K562 (cell line): ENCODE results near the gene LRP10. TPM values are rescaled to one million over a fixed set of nuclear protein-coding genes. Genes with fewer than 3 reads are reported as not detected.
"Not testable (repeated sequence)": the region's sequence is repeated elsewhere in the genome, so short reads cannot be mapped to it uniquely, and the experiment has no call there.

ENCODE experiments used
- ATAC-seq: fragments of 200-7000 bp; cut with Tn5 transposase; 3 replicates; pipeline ENCODE4 v1.9.1; 2020; ENCODE audit warnings: moderate library complexity
- BruUV-seq: library from RNA; stranded (reverse); fragments of 400-500 nt; replicated peaks from 2 replicates; lab custom pipeline; 2021; lab: Mats Ljungman, UMichigan
- CTCF ChIA-PET: fragments of 300-600 bp; formaldehyde crosslinking; extraction: SDS; loops from one replicate; lab custom pipeline; 2021; ENCODE audit warnings: low intra/inter-chr PET ratio; lab: Yijun Ruan, JAX
- POLR2A ChIA-PET: fragments of 300-600, 350-650 bp; sonication (Branson Sonifier 250); formaldehyde crosslinking; extraction: SDS; loops from one replicate; lab custom pipeline; 2021; ENCODE audit warnings: antibody characterized with exemption, inconsistent platforms; lab: Yijun Ruan, JAX
- DNase-seq, 4 experiments: peaks; one replicate each; pipeline versions ENCODE4 v3.0.0 to v3.0.0-alpha.2; 2011 to 2018; ENCODE audit warnings: low spot score in 3 of 4, mixed read lengths in 3 of 4; ENCODE audit errors: extremely low read depth in 1 of 4
- FAIRE-seq: peaks from 2 replicates; lab custom pipeline; 2011; peaks lifted over from hg19 to GRCh38; lab: Jason Lieb, UNC
- H2AFZ ChIP-seq: 2 replicates; pipeline ENCODE4 v1.6.0; 2011; ENCODE audit warnings: low read depth, low read length, control low read depth, inconsistent platforms
- H3K27ac ChIP-seq: fragments of 200-600 bp; 3 replicates; pipeline ENCODE4 v1.8.0; 2011; ENCODE audit warnings: low read depth, mild to moderate bottlenecking, control low read depth, inconsistent platforms, low read length, moderate library complexity, mixed read lengths; ENCODE audit errors: extremely low read depth
- H3K27me3 ChIP-seq, 2 experiments: fragments of 300-600 bp in 1 of 2; 2 replicates in 1 of 2; 3 replicates in 1 of 2; pipeline versions ENCODE4 v1.6.0 to v1.8.0; 2011; ENCODE audit warnings: inconsistent platforms in 2 of 2, low read length in 2 of 2, mild to moderate bottlenecking in 1 of 2, mixed read lengths in 1 of 2, moderate library complexity in 1 of 2; ENCODE audit not compliant: control insufficient read depth in 2 of 2, insufficient read depth in 2 of 2
- H3K36me3 ChIP-seq: fragments of 300-600 bp; 3 replicates; pipeline ENCODE4 v1.8.0; 2011; ENCODE audit warnings: mild to moderate bottlenecking, low read length, inconsistent platforms; ENCODE audit not compliant: control insufficient read depth, insufficient read depth
- H3K4me1 ChIP-seq, 2 experiments: fragments of 200-600 bp in 1 of 2; replicated peaks in 1 of 2; 2 replicates in 1 of 2; 3 replicates in 1 of 2; pipeline versions ENCODE4 v1.5.1 to v1.8.0; 2011; ENCODE audit warnings: inconsistent platforms in 2 of 2, low read length in 2 of 2, mild to moderate bottlenecking in 1 of 2, mixed read lengths in 1 of 2, moderate library complexity in 1 of 2; ENCODE audit not compliant: control insufficient read depth in 2 of 2, insufficient read depth in 2 of 2
- H3K4me2 ChIP-seq: 2 replicates; pipeline ENCODE4 v1.6.1; 2011; ENCODE audit warnings: low read length, control low read depth, inconsistent platforms, mixed read lengths; ENCODE audit not compliant: insufficient read depth
- H3K4me3 ChIP-seq: fragments of 200-600 bp; sonication (generic), shearing (Covaris generic); 2 replicates; pipeline ENCODE4 v1.5.1; 2016; ENCODE audit warnings: control low read depth, inconsistent platforms
- H3K79me2 ChIP-seq: fragments of 200-600 bp; 3 replicates; pipeline ENCODE4 v1.8.0; 2011; ENCODE audit warnings: low read length, inconsistent platforms; ENCODE audit not compliant: control insufficient read depth, insufficient read depth
- H3K9ac ChIP-seq, 2 experiments: 2 replicates each; pipeline versions ENCODE4 v1.6.0 to v1.6.1; 2011; ENCODE audit warnings: low read depth in 2 of 2, low read length in 2 of 2, control low read depth in 1 of 2, inconsistent platforms in 1 of 2, mild to moderate bottlenecking in 1 of 2, mixed read lengths in 1 of 2; ENCODE audit not compliant: insufficient read depth in 1 of 2
- H3K9me1 ChIP-seq: one replicate; pipeline ENCODE4 v1.6.0; 2011; ENCODE audit warnings: inconsistent platforms, mild to moderate bottlenecking, low read length, moderate library complexity; ENCODE audit not compliant: control insufficient read depth, insufficient read depth
- H3K9me3 ChIP-seq: replicated peaks from 2 replicates; pipeline ENCODE4 v1.5.1; 2011; ENCODE audit warnings: low read depth, low read length, inconsistent platforms; ENCODE audit not compliant: control insufficient read depth, insufficient read depth
- H4K20me1 ChIP-seq: replicated peaks from 2 replicates; pipeline ENCODE4 v1.6.1; 2011; ENCODE audit warnings: low read length, inconsistent platforms, mixed read lengths; ENCODE audit not compliant: control insufficient read depth, insufficient read depth
- CEBPB ChIP-seq: fragments of 450-650 bp; IDR thresholded peaks from 2 replicates; pipeline ENCODE4 v1.6.1; 2016; ENCODE audit warnings: missing genetic modification characterization, missing compliant biosample characterization
- FIP1L1 ChIP-seq: fragments of 200-400 bp; formaldehyde crosslinking; IDR thresholded peaks from 2 replicates; pipeline ENCODE4 v1.6.1; 2018; ENCODE audit warnings: mild to moderate bottlenecking, low read depth, low read length; ENCODE audit not compliant: poor library complexity, severe bottlenecking
- NFRKB ChIP-seq: fragments of 450-650 bp; IDR thresholded peaks from 2 replicates; pipeline ENCODE4 v1.6.1; 2016; ENCODE audit warnings: low read depth
- POLR2AphosphoS5 ChIP-seq: IDR thresholded peaks from 2 replicates; pipeline ENCODE4 v1.6.1; 2011; ENCODE audit warnings: mild to moderate bottlenecking, low read depth, low read length, moderate library complexity; ENCODE audit not compliant: control insufficient read depth, insufficient read depth
- RBFOX2 ChIP-seq: fragments of 200-400 bp; formaldehyde crosslinking; IDR thresholded peaks from 2 replicates; pipeline ENCODE4 v1.6.1; 2017; ENCODE audit warnings: low read depth, mild to moderate bottlenecking, low read length, moderate library complexity
- RBM17 ChIP-seq: fragments of 200-400 bp; formaldehyde crosslinking; IDR thresholded peaks from 2 replicates; pipeline ENCODE4 v1.6.1; 2017; ENCODE audit warnings: low read depth, mild to moderate bottlenecking, low read length, borderline replicate concordance
- SUPT5H ChIP-seq: fragments of 450-650 bp; IDR thresholded peaks from 2 replicates; pipeline ENCODE4 v1.6.1; 2016
- ZNF121 ChIP-seq: sonication (generic); formaldehyde crosslinking; conservative IDR thresholded peaks from 2 replicates; pipeline ENCODE4 v1.8.0; 2022; ENCODE audit warnings: missing genetic modification reagents
- ZNF408 ChIP-seq: fragments of 250-450 bp; sonication (Bioruptor Pico); IDR thresholded peaks from 2 replicates; pipeline ENCODE4 v1.4.0; 2020; ENCODE audit warnings: low read depth, mild to moderate bottlenecking, moderate library complexity
- ZNF518B ChIP-seq: fragments of 250-450 bp; sonication (Bioruptor Pico); IDR thresholded peaks from 2 replicates; pipeline ENCODE4 v1.5.0; 2021; ENCODE audit warnings: mild to moderate bottlenecking, moderate library complexity
- WGBS: fragments of 100-300 bp; shearing (Covaris generic); methylation state at CpG from one replicate; pipeline ENCODE4 v1.1.6; 2016; ENCODE audit warnings: low coverage, mixed read lengths; ENCODE audit not compliant: insufficient coverage; ENCODE audit errors: missing lambda C conversion rate; 5-methylcytosine and 5-hydroxymethylcytosine counted together
- in situ Hi-C: fragments of 300-500 bp; cut with MboI; formaldehyde crosslinking; loops from 4 replicates; pipeline ENCODE4 v1.15.0; 2018; ENCODE audit warnings: inconsistent platforms, mixed read lengths
- intact Hi-C: fragments of 100-400 bp; cut with micrococcal nuclease; formaldehyde crosslinking; loops from 2 replicates; pipeline ENCODE4 v1.14.2; 2022
- polyA plus RNA-seq, 8 experiments: library from polyadenylated mRNA; depleted of rRNA in 4 of 8; stranded (reverse) in 5 of 8; unstranded in 3 of 8; fragments of >200 nt; fragmentation: Nextera tagmentation in 2 of 8; fragmentation: Illumina TruSeq in 1 of 8; extraction: Ambion mirVana in 2 of 8; extraction: Trizol in 1 of 8; gene quantifications; 2 replicates each; pipeline versions ENCODE4 v1.2.1 to v1.2.3, GENCODE V29; 2011 to 2014; ENCODE audit warnings: inconsistent platforms in 1 of 8, missing spikeins in 1 of 8
- total RNA-seq, 7 experiments: library from RNA; depleted of rRNA in 6 of 7; stranded (reverse); fragments of >200 nt in 6 of 7; fragmentation: Illumina TruSeq in 2 of 7; extraction: Trizol in 2 of 7; gene quantifications; 2 replicates each; pipeline versions ENCODE4 v1.2.1 to v1.2.3, GENCODE V29; 2011 to 2021; ENCODE audit warnings: low replicate concordance in 1 of 7

The LRP10 gene
- total and polyA plus RNA-seq, 9 of the 15 experiments (the other 6 are each of a cell fraction or from before 2014, with no cell fraction given): 1.3 to 45.5 (median 10.9) TPM

GRCh38 chr14:22914836-22915235 lies 43.3 kb downstream of the LRP10 start:
- intact Hi-C loops: loop anchor here (5.0 kb wide), 1 partner anchor 43 kb away; the partner anchor contains the start of gene LRP10
- H3K4me1 ChIP-seq, ATAC-seq, H3K4me2 ChIP-seq, BruUV-seq, DNase-seq, H3K9me3 ChIP-seq, H4K20me1 ChIP-seq, H3K4me3 ChIP-seq, CTCF ChIA-PET, H3K27ac ChIP-seq, H3K9me1 ChIP-seq, FAIRE-seq, H2AFZ ChIP-seq, H3K27me3 ChIP-seq, H3K9ac ChIP-seq, in situ Hi-C loops: not testable (repeated sequence)
- H3K36me3 ChIP-seq: peaks cover 44% of the 10 kb centered on the region
- 0 out of 2 replicates have a peak, but pooled peaks have one; percentile 4 for TF ChIP-seq RBFOX2
- POLR2A ChIA-PET: interaction anchor here (0.6 to 2.2 kb wide), 6 partner anchors 11 to 551 kb away, joined by 3 to 7 read pairs (median 4); partner anchors contain the start of genes LRP10 and PRMT5
- H3K79me2 ChIP-seq: peaks cover 65% of the 10 kb centered on the region
- 91% methylated on average over 3 of the region's 4 CpGs for WGBS

GRCh38 chr14:22915886-22916521 lies 44.5 kb downstream of the LRP10 start:
- BruUV-seq: no TSS peak
- H3K36me3 ChIP-seq: peaks cover 46% of the 10 kb centered on the region
- ChIA-PET CTCF (no interaction called here), POLR2A (interaction anchor here (0.6 to 2.3 kb wide), 12 partner anchors 8 to 150 kb away, joined by 3 to 11 read pairs (median 4); partner anchors contain the start of genes OXA1L and PRMT5)
- in situ Hi-C loops: no loop called here
- no peak overlapping the region for H3K4me2 ChIP-seq
- H3K27me3 ChIP-seq: no peaks in the 10 kb centered on the region
- H3K9me1 ChIP-seq: no peaks in the 10 kb centered on the region
- no peaks in the 10 kb centered on the region for H3K9me3 ChIP-seq
- intact Hi-C loops: loop anchor here (5.0 kb wide), 1 partner anchor 44 kb away; the partner anchor contains the start of gene LRP10
- H4K20me1 ChIP-seq: no peaks in the 10 kb centered on the region
- FAIRE-seq (no peak), DNase-seq (no peak), ATAC-seq (no peak)
- H3K4me3 ChIP-seq: no peak overlapping the region
- no peak overlapping the region for H3K9ac ChIP-seq
- no peak overlapping the region for H3K27ac ChIP-seq
- H2AFZ ChIP-seq: no peak overlapping the region
- 80% methylated on average over 7 of the region's 8 CpGs for WGBS
- peaks cover 0 to 10% of the 10 kb centered on the region in 2 experiments; a peak in 4 of 5 replicates for H3K4me1 ChIP-seq
- H3K79me2 ChIP-seq: peaks cover 63% of the 10 kb centered on the region
- TF ChIP-seq POLR2AphosphoS5: no peak
- no peak for TF ChIP-seq ZNF518B (CRISPR knock-in tag)
- TF ChIP-seq SUPT5H: 0 out of 2 replicates have a peak, but pooled peaks have one; percentile 17
- TF ChIP-seq RBM17: no peak
- TF ChIP-seq FIP1L1: no peak
- TF ChIP-seq ZNF408 (CRISPR knock-in tag): no peak
- TF ChIP-seq CEBPB (tag): peak; percentile 62; the same call in 1 of the 2 replicates
- peak; percentile 15; the same call in 1 of the 2 replicates for TF ChIP-seq ZNF121 (CRISPR knock-in tag)
- no peak for TF ChIP-seq NFRKB
